ENCODE results near the gene ERBB4.
"Not testable (repeated sequence)": the region's sequence is repeated elsewhere in the genome, so short reads cannot be mapped to it uniquely, and the experiment has no call there.

ERBB4 gene

DNA sequence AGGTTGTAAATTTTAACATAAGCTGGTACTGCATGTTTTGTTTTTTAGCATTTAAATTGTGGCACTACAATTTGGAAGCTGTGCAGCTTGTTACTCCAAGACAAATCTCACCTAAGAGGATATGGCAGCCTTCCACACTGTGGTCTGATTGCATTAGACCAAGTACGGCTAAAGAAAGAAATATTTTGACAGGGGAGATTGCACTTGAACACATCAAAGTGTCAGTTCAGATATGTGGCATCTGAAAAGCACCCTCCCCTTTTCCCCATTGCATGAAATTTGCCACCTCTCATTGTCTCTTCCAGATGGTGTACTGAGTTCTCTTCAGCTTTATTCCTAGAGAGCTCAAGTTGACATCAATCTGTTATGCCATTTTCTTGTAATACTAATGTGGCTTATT lies 295.9 kb downstream of the ERBB4 start:
- no peak for DNase-seq
- H3K4me3 ChIP-seq (ENCODE audit: low read length): no peak overlapping the region
- TF ChIP-seq EZH2 (optimal IDR thresholded peaks at IDR 0.05; ENCODE audit: low read depth, low read length) (no peak), EZH2phosphoT487 (IDR thresholded peaks at IDR 0.05; ENCODE audit: low read length) (no peak)
- TF ChIP-seq, protein P1, sequence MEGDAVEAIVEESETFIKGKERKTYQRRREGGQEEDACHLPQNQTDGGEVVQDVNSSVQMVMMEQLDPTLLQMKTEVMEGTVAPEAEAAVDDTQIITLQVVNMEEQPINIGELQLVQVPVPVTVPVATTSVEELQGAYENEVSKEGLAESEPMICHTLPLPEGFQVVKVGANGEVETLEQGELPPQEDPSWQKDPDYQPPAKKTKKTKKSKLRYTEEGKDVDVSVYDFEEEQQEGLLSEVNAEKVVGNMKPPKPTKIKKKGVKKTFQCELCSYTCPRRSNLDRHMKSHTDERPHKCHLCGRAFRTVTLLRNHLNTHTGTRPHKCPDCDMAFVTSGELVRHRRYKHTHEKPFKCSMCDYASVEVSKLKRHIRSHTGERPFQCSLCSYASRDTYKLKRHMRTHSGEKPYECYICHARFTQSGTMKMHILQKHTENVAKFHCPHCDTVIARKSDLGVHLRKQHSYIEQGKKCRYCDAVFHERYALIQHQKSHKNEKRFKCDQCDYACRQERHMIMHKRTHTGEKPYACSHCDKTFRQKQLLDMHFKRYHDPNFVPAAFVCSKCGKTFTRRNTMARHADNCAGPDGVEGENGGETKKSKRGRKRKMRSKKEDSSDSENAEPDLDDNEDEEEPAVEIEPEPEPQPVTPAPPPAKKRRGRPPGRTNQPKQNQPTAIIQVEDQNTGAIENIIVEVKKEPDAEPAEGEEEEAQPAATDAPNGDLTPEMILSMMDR (IDR thresholded peaks at IDR 0.05; ENCODE audit: low read length): no peak
- H2AFZ ChIP-seq (ENCODE audit: low read length): no peak overlapping the region
- H3K36me3 ChIP-seq (replicated peaks; ENCODE audit: insufficient read depth, low read length): no peaks in the 10 kb centered on the region
- H3K27ac ChIP-seq (ENCODE audit: low read length): no peak overlapping the region
- H3F3A ChIP-seq (ENCODE audit: insufficient read depth, low read length): no peaks in the 10 kb centered on the region
- no peaks in the 10 kb centered on the region for H3K79me2 ChIP-seq (ENCODE audit: low read length)
- no peaks in the 10 kb centered on the region for H4K20me1 ChIP-seq (ENCODE audit: insufficient read depth, low read length)
- no peaks in the 10 kb centered on the region for H3K4me1 ChIP-seq (ENCODE audit: low read length)
- H3K9me3 ChIP-seq (replicated peaks; ENCODE audit: insufficient read depth, low read length): no peaks in the 10 kb centered on the region
- no peaks in the 10 kb centered on the region for H3K27me3 ChIP-seq (replicated peaks; ENCODE audit: insufficient read depth, low read length)
- H3K9ac ChIP-seq (ENCODE audit: low read length): no peak overlapping the region
- H3K4me2 ChIP-seq (ENCODE audit: low read depth, low read length): no peak overlapping the region
- no peaks in the 10 kb centered on the region for H3K9me2 ChIP-seq (replicated peaks; ENCODE audit: insufficient read depth, low read length)

DNA sequence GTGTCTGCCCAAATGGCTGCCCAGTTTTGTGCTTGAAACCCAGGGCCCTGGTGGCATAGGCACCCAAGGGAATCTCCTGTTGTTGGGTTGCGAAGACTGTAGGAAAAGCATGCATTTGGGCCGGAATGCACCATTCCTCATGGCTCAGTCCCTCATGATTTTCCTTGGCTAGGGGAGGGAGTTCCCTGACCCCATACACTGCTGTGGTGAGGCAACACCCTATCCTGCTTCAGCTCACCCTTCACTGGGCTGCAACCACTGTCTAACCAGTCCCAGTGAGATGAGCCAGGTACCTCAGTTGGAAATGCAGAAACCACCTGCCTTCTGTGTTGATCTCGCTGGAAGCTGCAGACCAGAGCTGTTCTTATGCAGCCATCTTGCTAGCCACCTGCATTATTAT lies 300.4 kb downstream of the ERBB4 start:
- H4K20me1 ChIP-seq (ENCODE audit: insufficient read depth, low read length); DNase-seq; H3K79me2 ChIP-seq (ENCODE audit: low read length); H3F3A ChIP-seq (ENCODE audit: insufficient read depth, low read length); H3K4me2 ChIP-seq (ENCODE audit: low read depth, low read length); H3K27me3 ChIP-seq (replicated peaks; ENCODE audit: insufficient read depth, low read length); H3K4me3 ChIP-seq (ENCODE audit: low read length); H3K4me1 ChIP-seq (ENCODE audit: low read length); H2AFZ ChIP-seq (ENCODE audit: low read length); H3K9ac ChIP-seq (ENCODE audit: low read length); H3K9me2 ChIP-seq (replicated peaks; ENCODE audit: insufficient read depth, low read length); H3K36me3 ChIP-seq (replicated peaks; ENCODE audit: insufficient read depth, low read length); H3K27ac ChIP-seq (ENCODE audit: low read length); H3K9me3 ChIP-seq (replicated peaks; ENCODE audit: insufficient read depth, low read length): not testable (repeated sequence)

DNA sequence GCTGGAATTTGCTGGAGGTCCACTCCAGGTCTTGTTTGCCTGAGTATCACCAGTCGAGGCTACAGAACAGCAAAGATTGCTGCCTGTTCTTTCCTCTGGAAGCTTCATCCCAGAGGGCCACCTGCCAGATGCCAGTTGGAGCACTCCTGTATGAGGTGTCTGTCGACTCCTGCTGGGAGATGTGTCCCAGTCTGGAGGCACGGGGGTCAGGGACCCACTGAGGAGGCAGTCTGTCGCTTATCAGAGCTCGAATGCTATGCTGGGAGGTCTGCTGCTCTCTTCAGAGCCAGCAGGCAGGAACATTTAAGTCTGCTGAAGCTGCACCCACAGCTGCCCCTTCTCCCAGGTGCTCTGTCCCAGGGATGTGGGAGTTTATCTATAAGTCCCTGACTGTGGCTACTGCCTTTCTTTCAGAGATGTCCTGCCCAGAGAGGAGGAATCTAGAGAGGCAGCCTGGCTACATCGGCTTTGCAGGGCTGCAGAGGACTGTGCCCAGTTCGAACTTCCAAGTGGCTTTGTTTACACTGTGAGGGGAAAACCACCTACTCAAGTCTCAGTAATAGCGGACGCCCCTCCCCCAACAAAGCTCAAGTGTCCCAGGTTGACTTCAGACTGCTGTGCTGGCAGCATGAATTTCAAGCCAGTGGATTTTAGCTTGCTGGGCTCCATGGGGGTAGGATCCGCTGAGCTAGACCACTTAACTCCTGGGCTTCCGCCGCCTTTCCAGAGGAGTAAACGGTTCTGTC lies 301.1 kb downstream of the ERBB4 start:
- Histone ChIP-seq H3K4me3 (ENCODE audit: low read length) (no peak overlapping the region), H3K4me2 (ENCODE audit: low read depth, low read length) (no peak overlapping the region), H3K36me3 (replicated peaks; ENCODE audit: insufficient read depth, low read length) (no peaks in the 10 kb centered on the region), H4K20me1 (ENCODE audit: insufficient read depth, low read length) (no peaks in the 10 kb centered on the region), H3K27me3 (replicated peaks; ENCODE audit: insufficient read depth, low read length) (no peaks in the 10 kb centered on the region), H3K9me3 (replicated peaks; ENCODE audit: insufficient read depth, low read length) (no peaks in the 10 kb centered on the region), H3K4me1 (ENCODE audit: low read length) (no peaks in the 10 kb centered on the region), H3K9me2 (replicated peaks; ENCODE audit: insufficient read depth, low read length) (no peaks in the 10 kb centered on the region), H3F3A (ENCODE audit: insufficient read depth, low read length) (no peaks in the 10 kb centered on the region), H3K79me2 (ENCODE audit: low read length) (no peaks in the 10 kb centered on the region), H3K27ac (ENCODE audit: low read length) (no peak overlapping the region), H3K9ac (ENCODE audit: low read length) (no peak overlapping the region), H2AFZ (ENCODE audit: low read length) (no peak overlapping the region)
- TF ChIP-seq, protein P1 (IDR thresholded peaks at IDR 0.05; ENCODE audit: low read length): no peak
- TF ChIP-seq EZH2phosphoT487 (IDR thresholded peaks at IDR 0.05; ENCODE audit: low read length): no peak
- TF ChIP-seq EZH2 (optimal IDR thresholded peaks at IDR 0.05; ENCODE audit: low read depth, low read length): no peak
- DNase-seq: no peak

DNA sequence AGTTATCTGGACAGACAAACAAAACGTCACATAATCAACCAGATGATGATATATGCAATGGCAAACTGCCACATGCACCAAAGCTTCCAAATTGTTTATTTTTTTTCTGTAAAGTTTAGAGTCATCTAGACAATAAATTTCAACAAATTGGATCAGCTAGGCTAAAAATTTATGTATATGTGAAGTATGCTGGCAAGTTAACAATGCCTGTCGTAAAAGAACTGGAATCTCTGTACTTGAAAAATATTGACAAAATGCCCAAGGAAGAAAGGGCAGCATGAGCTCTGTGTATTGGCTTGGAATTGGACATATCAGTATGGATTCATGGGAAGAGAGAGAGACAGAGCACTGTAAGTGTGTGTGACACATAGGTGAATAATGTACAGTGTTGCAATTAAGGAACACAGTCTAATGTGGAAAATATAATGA lies 309.8 kb downstream of the ERBB4 start:
- H3K79me2 ChIP-seq (ENCODE audit: low read length): no peaks in the 10 kb centered on the region
- no peak overlapping the region for H2AFZ ChIP-seq (ENCODE audit: low read length)
- no peak for TF ChIP-seq EZH2 (optimal IDR thresholded peaks at IDR 0.05; ENCODE audit: low read depth, low read length)
- no peak for TF ChIP-seq EZH2phosphoT487 (IDR thresholded peaks at IDR 0.05; ENCODE audit: low read length)
- TF ChIP-seq, protein P1 (IDR thresholded peaks at IDR 0.05; ENCODE audit: low read length): no peak
- H3K27me3 ChIP-seq (replicated peaks; ENCODE audit: insufficient read depth, low read length): no peaks in the 10 kb centered on the region
- H3K9ac ChIP-seq (ENCODE audit: low read length): no peak overlapping the region
- no peak overlapping the region for H3K4me3 ChIP-seq (ENCODE audit: low read length)
- no peak overlapping the region for H3K4me2 ChIP-seq (ENCODE audit: low read depth, low read length)
- H3K9me3 ChIP-seq (replicated peaks; ENCODE audit: insufficient read depth, low read length): no peaks in the 10 kb centered on the region
- no peaks in the 10 kb centered on the region for H3F3A ChIP-seq (ENCODE audit: insufficient read depth, low read length)
- H3K4me1 ChIP-seq (ENCODE audit: low read length): no peaks in the 10 kb centered on the region
- H4K20me1 ChIP-seq (ENCODE audit: insufficient read depth, low read length): no peaks in the 10 kb centered on the region
- H3K27ac ChIP-seq (ENCODE audit: low read length): no peak overlapping the region
- H3K9me2 ChIP-seq (replicated peaks; ENCODE audit: insufficient read depth, low read length): no peaks in the 10 kb centered on the region
- no peaks in the 10 kb centered on the region for H3K36me3 ChIP-seq (replicated peaks; ENCODE audit: insufficient read depth, low read length)
- DNase-seq: no peak

Data from MM.1S (cell line).